Testis (tissue), 2 donors: ENCODE results near the gene VWA8.

Experiments
- CTCF ChIP-seq, 3 experiments: fragments of 450-650 bp in 2 of 3; fragments of 200-600 bp in 1 of 3; sonication (generic) in 1 of 3; IDR thresholded peaks; one replicate each; pipeline ENCODE4 v1.5.1; 2016 to 2019; ENCODE audit warnings: antibody characterized with exemption in 3 of 3, mild to moderate bottlenecking in 2 of 3, moderate library complexity in 1 of 3
- POLR2A ChIP-seq: fragments of 450-650 bp; IDR thresholded peaks from one replicate; pipeline ENCODE4 v1.6.1; 2017; ENCODE audit warnings: antibody characterized with exemption, mild to moderate bottlenecking, moderate library complexity

DNA sequence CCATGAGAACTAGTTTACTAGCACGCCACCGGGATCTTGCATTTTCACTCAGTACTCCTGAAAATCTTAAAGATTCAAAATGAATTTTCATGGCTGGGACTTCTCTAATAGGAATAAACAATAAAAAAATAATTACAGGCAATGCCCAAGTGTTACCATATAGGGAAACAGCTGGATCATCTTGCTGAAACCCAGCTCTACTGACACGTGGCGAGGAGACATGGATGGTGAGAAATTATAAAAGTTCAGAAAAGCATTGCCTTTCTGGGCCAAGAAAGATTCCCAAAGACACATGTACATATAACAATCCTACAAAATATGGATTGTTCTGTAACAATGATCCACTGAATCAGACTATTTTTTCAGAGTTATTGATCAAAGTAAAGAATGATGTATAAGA, 294.3 kb downstream of the VWA8 start:
- TF ChIP-seq CTCF (IDR thresholded peaks at IDR 0.05): no peak
- no peak for TF ChIP-seq POLR2A
